HG03558 (cell line): ENCODE data around the gene TTF2.
"Not testable (repeated sequence)": the region's sequence is repeated elsewhere in the genome, so short reads cannot be mapped to it uniquely, and the experiment has no call there.

Experiments used
- ATAC-seq: cut with Tn5 transposase; IDR thresholded peaks from one replicate; pipeline ENCODE4 v1.9.1; 2021; ENCODE audit warnings: moderate number of reproducible peaks; ENCODE audit not compliant: unreplicated experiment; ENCODE audit errors: extremely low read depth

TTF2 gene

GRCh38 chr1:117146072-117146471 lies 85.9 kb downstream of the TTF2 start:
- ATAC-seq: no peak

GRCh38 chr1:117146575-117147340 lies 86.6 kb downstream of the TTF2 start:
- no peak for ATAC-seq

- no peak for ATAC-seq
Measured at GRCh38 chr1:117147341-117147831, 87.3 kb downstream of the TTF2 start.

GRCh38 chr1:117147856-117148588 lies 87.9 kb downstream of the TTF2 start:
- ATAC-seq: no peak

- no peak for ATAC-seq
Measured at GRCh38 chr1:117150316-117150715, 90.2 kb downstream of the TTF2 start.

- ATAC-seq: not testable (repeated sequence)
Measured at GRCh38 chr1:117151305-117151704, 91.2 kb downstream of the TTF2 start.
